ENCODE data around the gene AKR7A3.

- no peak for TF ChIP-seq CTCF (conservative IDR thresholded peaks at IDR 0.05; ENCODE audit: low read depth, low read length)
- no peak for TF ChIP-seq RAD21 (IDR thresholded peaks at IDR 0.05; ENCODE audit: low read length)
- TF ChIP-seq POLR2A (IDR thresholded peaks at IDR 0.05; ENCODE audit: low read depth, low read length), result peak; percentile 81
- no peak for TF ChIP-seq CEBPB (IDR thresholded peaks at IDR 0.05; ENCODE audit: low read depth, low read length)
- TF ChIP-seq CHD1 (IDR thresholded peaks at IDR 0.05; ENCODE audit: low read depth, low read length), result no peak
- TF ChIP-seq BHLHE40 (IDR thresholded peaks at IDR 0.05; ENCODE audit: low read depth, low read length), result no peak
- no peak for TF ChIP-seq RFX5 (IDR thresholded peaks at IDR 0.05; ENCODE audit: low read depth, low read length)
- TF ChIP-seq ELK1 (IDR thresholded peaks at IDR 0.05; ENCODE audit: borderline replicate concordance, low read depth, low read length), result no peak
- no peak for TF ChIP-seq SMC3 (IDR thresholded peaks at IDR 0.05; ENCODE audit: low read depth, low read length)
Measured at GRCh38 chr1:19311931-19312781, 23.6 kb upstream of the AKR7A3 start, which contains the start of the genes AKR7A2 and SLC66A1.

All from IMR-90 (cell line).